Hepatocyte (in vitro differentiated cells): ENCODE measurements around the gene SIRT5. TPM values are rescaled to one million over a fixed set of nuclear protein-coding genes. Genes with fewer than 3 reads are reported as not detected.

ENCODE experiments used
- DNase-seq: peaks from one replicate; pipeline ENCODE4 v3.0.0-alpha.2; 2016; ENCODE audit warnings: low spot score
- H2AFZ ChIP-seq: fragments of 200-600 bp; sonication (generic); 2 replicates; pipeline ENCODE4 v1.6.0; 2016; ENCODE audit warnings: antibody characterized with exemption, mild to moderate bottlenecking
- H3K27ac ChIP-seq: fragments of 200-600 bp; sonication (generic); 2 replicates; pipeline ENCODE4 v1.5.1; 2016; ENCODE audit warnings: mild to moderate bottlenecking
- H3K27me3 ChIP-seq: fragments of 200-600 bp; sonication (generic); 2 replicates; pipeline ENCODE4 v1.6.1; 2016
- H3K36me3 ChIP-seq: fragments of 200-600 bp; sonication (generic); replicated peaks from 2 replicates; pipeline ENCODE4 v1.5.1; 2016; ENCODE audit warnings: low read depth; ENCODE audit not compliant: insufficient read depth
- H3K4me1 ChIP-seq: fragments of 200-600 bp; sonication (generic); 2 replicates; pipeline ENCODE4 v1.5.1; 2016; ENCODE audit warnings: mild to moderate bottlenecking, moderate library complexity; ENCODE audit not compliant: insufficient read depth
- H3K4me2 ChIP-seq: fragments of 200-600 bp; sonication (generic); 2 replicates; pipeline ENCODE4 v1.6.0; 2016
- H3K4me3 ChIP-seq: fragments of 200-600 bp; sonication (generic); 2 replicates; pipeline ENCODE4 v1.5.1; 2016; ENCODE audit warnings: mild to moderate bottlenecking
- H3K79me2 ChIP-seq: fragments of 200-600 bp; sonication (generic); 2 replicates; pipeline ENCODE4 v1.6.0; 2017; ENCODE audit warnings: mild to moderate bottlenecking
- H3K9me2 ChIP-seq: fragments of 200-600 bp; sonication (generic); replicated peaks from 2 replicates; pipeline ENCODE4 v1.6.0; 2017; ENCODE audit warnings: mild to moderate bottlenecking; ENCODE audit not compliant: insufficient read depth
- H3K9me3 ChIP-seq: fragments of 200-600 bp; sonication (generic); 2 replicates; pipeline ENCODE4 v1.5.1; 2016; ENCODE audit warnings: low read depth, mild to moderate bottlenecking
- H4K20me1 ChIP-seq: fragments of 200-600 bp; sonication (generic); 2 replicates; pipeline ENCODE4 v1.6.0; 2016; ENCODE audit warnings: mild to moderate bottlenecking; ENCODE audit not compliant: insufficient read depth, poor library complexity, severe bottlenecking
- EZH2 ChIP-seq: fragments of 200-600 bp; sonication (generic); IDR thresholded peaks from 2 replicates; pipeline ENCODE4 v1.6.1; 2016; ENCODE audit warnings: antibody characterized with exemption, mild to moderate bottlenecking, borderline replicate concordance
- EZH2phosphoT487 ChIP-seq: fragments of 200-600 bp; sonication (generic); IDR thresholded peaks from one replicate; pipeline ENCODE4 v1.6.1; 2018; ENCODE audit warnings: antibody characterized with exemption, mild to moderate bottlenecking, low read depth, moderate library complexity; ENCODE audit not compliant: unreplicated experiment, severe bottlenecking
- WGBS: methylation state at CpG from one replicate; pipeline ENCODE4 v1.1.6; 2016; ENCODE audit warnings: low lambda C conversion rate; ENCODE audit errors: missing lambda C conversion rate; 5-methylcytosine and 5-hydroxymethylcytosine counted together
- polyA plus RNA-seq: library from polyadenylated mRNA; unstranded; fragments of >200 nt; fragmentation: Nextera tagmentation; extraction: Ambion mirVana; gene quantifications from 2 replicates; pipeline ENCODE4 v1.2.1, GENCODE V29; 2016
- total RNA-seq: library from RNA; depleted of rRNA; stranded (reverse); fragments of >200 nt; gene quantifications from 2 replicates; pipeline ENCODE4 v1.2.3, GENCODE V29; 2014
- TF ChIP-seq, protein P1 (sequence below): fragments of 200-600 bp; sonication (generic); IDR thresholded peaks from 2 replicates; pipeline ENCODE4 v1.5.1; 2016; ENCODE audit warnings: antibody characterized with exemption, mild to moderate bottlenecking; ENCODE audit not compliant: poor library complexity

Gene SIRT5
- total and polyA plus RNA-seq, 2 experiments from 2014 or later, result 8.6 to 12.9 TPM

DNA sequence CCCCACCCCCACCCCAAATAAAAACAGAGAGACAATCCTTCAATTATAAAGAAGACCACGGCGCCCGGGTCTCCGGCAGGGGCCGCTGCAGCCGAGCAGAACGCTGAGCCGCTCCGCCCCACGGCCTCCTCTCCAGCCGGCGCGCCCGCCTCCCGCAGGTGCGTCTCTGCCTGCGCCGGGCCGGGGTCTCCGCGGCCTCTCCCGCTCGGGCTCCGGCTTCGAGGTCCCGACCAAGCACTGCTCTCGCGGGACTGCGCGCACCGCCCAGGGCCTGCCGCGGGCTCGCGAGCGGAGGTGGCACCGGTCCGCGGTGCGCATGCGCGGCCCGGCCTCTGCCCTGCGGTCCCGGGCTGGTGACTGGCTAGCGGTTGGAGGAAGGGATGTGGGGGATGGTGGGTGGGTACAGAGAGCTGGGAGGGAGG, 241 bp upstream of the SIRT5 start:
- peak overlapping the region; percentile 82 for H3K4me2 ChIP-seq
- no peaks in the 10 kb centered on the region for H3K36me3 ChIP-seq
- H3K4me1 ChIP-seq, result peaks cover 10% of the 10 kb centered on the region
- H4K20me1 ChIP-seq, result no peaks in the 10 kb centered on the region
- H3K4me3 ChIP-seq, result peak overlapping the region; percentile 84
- peak overlapping the region; percentile 86 for H2AFZ ChIP-seq
- peak overlapping the region; percentile 98 for H3K27ac ChIP-seq
- no peaks in the 10 kb centered on the region for H3K9me2 ChIP-seq
- 3% methylated on average over 41 of the region's 46 CpGs for WGBS
- H3K27me3 ChIP-seq, result no peaks in the 10 kb centered on the region
- H3K9me3 ChIP-seq, result no peaks in the 10 kb centered on the region
- peaks cover 22% of the 10 kb centered on the region for H3K79me2 ChIP-seq
- no peak for TF ChIP-seq EZH2phosphoT487
- TF ChIP-seq, protein P1, sequence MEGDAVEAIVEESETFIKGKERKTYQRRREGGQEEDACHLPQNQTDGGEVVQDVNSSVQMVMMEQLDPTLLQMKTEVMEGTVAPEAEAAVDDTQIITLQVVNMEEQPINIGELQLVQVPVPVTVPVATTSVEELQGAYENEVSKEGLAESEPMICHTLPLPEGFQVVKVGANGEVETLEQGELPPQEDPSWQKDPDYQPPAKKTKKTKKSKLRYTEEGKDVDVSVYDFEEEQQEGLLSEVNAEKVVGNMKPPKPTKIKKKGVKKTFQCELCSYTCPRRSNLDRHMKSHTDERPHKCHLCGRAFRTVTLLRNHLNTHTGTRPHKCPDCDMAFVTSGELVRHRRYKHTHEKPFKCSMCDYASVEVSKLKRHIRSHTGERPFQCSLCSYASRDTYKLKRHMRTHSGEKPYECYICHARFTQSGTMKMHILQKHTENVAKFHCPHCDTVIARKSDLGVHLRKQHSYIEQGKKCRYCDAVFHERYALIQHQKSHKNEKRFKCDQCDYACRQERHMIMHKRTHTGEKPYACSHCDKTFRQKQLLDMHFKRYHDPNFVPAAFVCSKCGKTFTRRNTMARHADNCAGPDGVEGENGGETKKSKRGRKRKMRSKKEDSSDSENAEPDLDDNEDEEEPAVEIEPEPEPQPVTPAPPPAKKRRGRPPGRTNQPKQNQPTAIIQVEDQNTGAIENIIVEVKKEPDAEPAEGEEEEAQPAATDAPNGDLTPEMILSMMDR, result peak; percentile 66
- DNase-seq, result peak; percentile 98

- Histone ChIP-seq H3K27ac (peak overlapping the region; percentile 98), H2AFZ (peak overlapping the region; percentile 75), H3K4me1 (peaks cover 10% of the 10 kb centered on the region), H3K4me3 (peak overlapping the region; percentile 84), H4K20me1 (no peaks in the 10 kb centered on the region), H3K36me3 (no peaks in the 10 kb centered on the region), H3K4me2 (peak overlapping the region; percentile 82), H3K79me2 (peaks cover 22% of the 10 kb centered on the region), H3K9me3 (no peaks in the 10 kb centered on the region), H3K9me2 (no peaks in the 10 kb centered on the region), H3K27me3 (no peaks in the 10 kb centered on the region)
- no peak for TF ChIP-seq EZH2phosphoT487
- TF ChIP-seq, protein P1, result peak; percentile 90
- no peak for DNase-seq
- 32% methylated on average over 3 of the region's 3 CpGs for WGBS
Measured at GRCh38 chr6:13575377-13575775, 975 bp downstream of the SIRT5 start.

DNA sequence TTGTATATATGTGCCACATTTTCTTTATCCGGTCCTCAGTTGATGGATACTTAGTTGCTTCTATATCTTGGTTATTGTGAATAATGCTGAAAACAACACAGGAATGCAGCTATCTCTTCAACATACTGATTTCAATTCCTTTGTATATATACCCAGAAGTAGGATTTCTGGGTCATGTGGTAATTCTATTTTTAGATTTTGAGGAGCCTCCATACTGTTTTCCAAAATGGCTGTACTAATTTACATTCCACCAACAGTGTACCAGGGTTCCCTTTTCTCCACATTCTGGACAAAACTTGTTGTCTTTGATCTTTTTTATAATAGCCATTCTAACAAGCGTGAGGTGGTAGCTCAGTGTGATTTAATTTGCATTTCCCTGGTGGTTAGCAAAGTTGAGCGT, 1.6 kb downstream of the SIRT5 start:
- no peaks in the 10 kb centered on the region for H3K9me3 ChIP-seq
- peaks cover 22% of the 10 kb centered on the region for H3K79me2 ChIP-seq
- no peak for DNase-seq
- peaks cover 10% of the 10 kb centered on the region for H3K4me1 ChIP-seq
- no peaks in the 10 kb centered on the region for H3K9me2 ChIP-seq
- peak overlapping the region; percentile 98 for H3K27ac ChIP-seq
- no peaks in the 10 kb centered on the region for H3K27me3 ChIP-seq
- no peaks in the 10 kb centered on the region for H3K36me3 ChIP-seq
- H3K4me3 ChIP-seq, result no peak overlapping the region
- TF ChIP-seq, protein P1, result no peak
- TF ChIP-seq EZH2 (no peak), EZH2phosphoT487 (no peak)
- WGBS, result 96% methylated on average over 3 of the region's 3 CpGs
- no peaks in the 10 kb centered on the region for H4K20me1 ChIP-seq
- no peak overlapping the region for H2AFZ ChIP-seq
- H3K4me2 ChIP-seq, result peak overlapping the region; percentile 82

- no peak overlapping the region for H3K4me2 ChIP-seq
- no peak overlapping the region for H3K27ac ChIP-seq
- H3K4me1 ChIP-seq, result peaks cover 10% of the 10 kb centered on the region
- no peak for DNase-seq
- no peak overlapping the region for H3K4me3 ChIP-seq
- H3K9me3 ChIP-seq, result no peaks in the 10 kb centered on the region
- peaks cover 22% of the 10 kb centered on the region for H3K79me2 ChIP-seq
- WGBS, result 92% methylated on average over 3 of the region's 3 CpGs
- H4K20me1 ChIP-seq, result no peaks in the 10 kb centered on the region
- H2AFZ ChIP-seq, result no peak overlapping the region
- H3K9me2 ChIP-seq, result no peaks in the 10 kb centered on the region
- no peaks in the 10 kb centered on the region for H3K36me3 ChIP-seq
- TF ChIP-seq EZH2phosphoT487 (no peak), EZH2 (no peak)
- TF ChIP-seq, protein P1, result no peak
- no peaks in the 10 kb centered on the region for H3K27me3 ChIP-seq
Measured at GRCh38 chr6:13577926-13578325, 3.5 kb downstream of the SIRT5 start.
